HepG2 (cell line): ENCODE results near the gene SLC34A3. TPM values are rescaled to one million over a fixed set of nuclear protein-coding genes. Genes with fewer than 3 reads are reported as not detected.

Source experiments
- AHDC1 ChIP-seq: sonication (generic); formaldehyde crosslinking; IDR thresholded peaks from 2 replicates; pipeline ENCODE4 v1.5.1; 2020; ENCODE audit warnings: mild to moderate bottlenecking, missing genetic modification reagents, borderline replicate concordance
- CBX2 ChIP-seq, 2 experiments: fragments of 200-600 bp in 1 of 2; sonication (generic); formaldehyde crosslinking in 1 of 2; IDR thresholded peaks; 2 replicates each; pipeline versions ENCODE4 v1.7.0 to v1.8.1; 2018 to 2022; ENCODE audit warnings: low read depth in 2 of 2, low read length in 1 of 2, mild to moderate bottlenecking in 1 of 2, missing genetic modification reagents in 1 of 2
- CEBPZ ChIP-seq: IDR thresholded peaks from 2 replicates; pipeline ENCODE4 v1.6.1; 2012; ENCODE audit warnings: low read length, improper control_type of control experiment
- EEA1 ChIP-seq: sonication (generic); formaldehyde crosslinking; IDR thresholded peaks from 2 replicates; pipeline ENCODE4 v1.5.1; 2020; ENCODE audit warnings: mild to moderate bottlenecking, missing genetic modification reagents, borderline replicate concordance
- FOXA1 ChIP-seq, 2 experiments: fragments of 450-650 bp in 1 of 2; sonication (generic) in 1 of 2; formaldehyde crosslinking in 1 of 2; IDR thresholded peaks; 2 replicates each; pipeline versions ENCODE4 v1.4.0 to v1.6.1; 2016 to 2020; ENCODE audit warnings: missing genetic modification reagents in 1 of 2
- NCOR1 ChIP-seq: fragments of 200-600 bp; sonication (generic); IDR thresholded peaks from 2 replicates; pipeline ENCODE4 v1.7.0; 2017; ENCODE audit warnings: antibody characterized with exemption, low read length, borderline replicate concordance
- NFKB2 ChIP-seq: sonication (generic); formaldehyde crosslinking; IDR thresholded peaks from 2 replicates; pipeline ENCODE4 v1.4.0; 2020; ENCODE audit warnings: missing genetic modification reagents, borderline replicate concordance
- SALL2 ChIP-seq: sonication (generic); formaldehyde crosslinking; IDR thresholded peaks from 2 replicates; pipeline ENCODE4 v1.8.1; 2023; ENCODE audit warnings: mild to moderate bottlenecking, missing genetic modification reagents, inconsistent platforms
- SAP130 ChIP-seq: IDR thresholded peaks from 2 replicates; pipeline ENCODE4 v1.6.1; 2016; ENCODE audit warnings: low read depth
- U2AF1 ChIP-seq: fragments of 200-400 bp; formaldehyde crosslinking; optimal IDR thresholded peaks from 2 replicates; pipeline ENCODE3; 2017; ENCODE audit warnings: mild to moderate bottlenecking, low read depth, low read length
- ZBTB10 ChIP-seq: sonication (generic); formaldehyde crosslinking; IDR thresholded peaks from 2 replicates; pipeline ENCODE4 v1.4.0; 2020; ENCODE audit warnings: missing genetic modification reagents, borderline replicate concordance
- ZFP37 ChIP-seq: sonication (generic); formaldehyde crosslinking; IDR thresholded peaks from 2 replicates; pipeline ENCODE4 v1.4.0; 2020; ENCODE audit warnings: missing genetic modification reagents, borderline replicate concordance
- ZKSCAN1 ChIP-seq: fragments of 150-350 bp; IDR thresholded peaks from 2 replicates; pipeline ENCODE4 v1.6.1; 2014; ENCODE audit warnings: low read length
- ZMYM3 ChIP-seq: sonication (generic); formaldehyde crosslinking; IDR thresholded peaks from 2 replicates; pipeline ENCODE4 v1.5.1; 2020; ENCODE audit warnings: mild to moderate bottlenecking, missing genetic modification reagents
- ZNF589 ChIP-seq: sonication (generic); formaldehyde crosslinking; conservative IDR thresholded peaks from 2 replicates; pipeline ENCODE4 v1.8.0; 2022; ENCODE audit warnings: mild to moderate bottlenecking, moderate library complexity, missing genetic modification reagents
- ZSCAN21 ChIP-seq: sonication (generic); formaldehyde crosslinking; IDR thresholded peaks from 2 replicates; pipeline ENCODE4 v1.8.0; 2022; ENCODE audit warnings: mild to moderate bottlenecking, missing genetic modification reagents, moderate library complexity, borderline replicate concordance
- polyA plus RNA-seq, 8 experiments: library from polyadenylated mRNA; depleted of rRNA in 3 of 8; stranded (reverse) in 7 of 8; unstranded in 1 of 8; fragments of >200 nt; fragmentation: Illumina TruSeq in 4 of 8; extraction: Trizol in 4 of 8; gene quantifications; 2 replicates each; pipeline versions ENCODE4 v1.2.1 to v1.2.3, GENCODE V29; 2011 to 2016; ENCODE audit warnings: low read depth in 4 of 8, missing spikeins in 1 of 8, mixed read lengths in 1 of 8; ENCODE audit not compliant: insufficient read depth in 1 of 8
- total RNA-seq, 5 experiments: library from RNA; depleted of rRNA; stranded (reverse); fragments of >200 nt; fragmentation: Illumina TruSeq; extraction: Trizol; gene quantifications; 2 replicates each; pipeline ENCODE4 v1.2.3, GENCODE V29; 2016; ENCODE audit warnings: low read depth in 1 of 5

The SLC34A3 gene
- total and polyA plus RNA-seq, 2 of the 13 experiments (the other 11 are each of a cell fraction or from before 2014, with no cell fraction given) = 0.07 to 1.0 TPM

- TF ChIP-seq CEBPZ (no peak), ZKSCAN1 (no peak), EEA1 (CRISPR knock-in tag) (no peak), NFKB2 (CRISPR knock-in tag) (no peak; the same call in 1 of the 2 replicates), FOXA1 (IDR thresholded peaks at IDR 0.05) (no peak), FOXA1 (CRISPR knock-in tag; IDR thresholded peaks at IDR 0.05) (peak; percentile 74), ZFP37 (CRISPR knock-in tag) (no peak), ZNF589 (CRISPR knock-in tag) (peak; percentile 45; the same call in 1 of the 2 replicates), AHDC1 (CRISPR knock-in tag) (no peak; the same call in 1 of the 2 replicates), CBX2 (IDR thresholded peaks at IDR 0.05; ENCODE audit: low read depth, low read length) (no peak), CBX2 (CRISPR knock-in tag; IDR thresholded peaks at IDR 0.05; ENCODE audit: low read depth) (no peak), ZBTB10 (peak; percentile 90), ZSCAN21 (CRISPR knock-in tag) (peak; percentile 11; the same call in 1 of the 2 replicates), SAP130 (CRISPR knock-in tag) (peak; percentile 86), SALL2 (peak; percentile 19; the same call in 1 of the 2 replicates), U2AF1 (no peak), NCOR1 (peak; percentile 23; the same call in 1 of the 2 replicates), ZMYM3 (CRISPR knock-in tag) (peak; percentile 36; the same call in 1 of the 2 replicates)
Measured at GRCh38 chr9:137236238-137236935, 5.7 kb downstream of the SLC34A3 start (continued).
